ENCODE measurements around the gene PGM2L1. TPM values are rescaled to one million over a fixed set of nuclear protein-coding genes. Genes with fewer than 3 reads are reported as not detected.
"Not testable (repeated sequence)": the region's sequence is repeated elsewhere in the genome, so short reads cannot be mapped to it uniquely, and the experiment has no call there.

Gene PGM2L1
- total RNA-seq, 2 donors from 2014 or later, result 12.0 to 16.1 TPM

- no peak overlapping the region for H3K27ac ChIP-seq (ENCODE audit: low read depth, low read length)
- H3K9me3 ChIP-seq (ENCODE audit: control insufficient read depth, low read length), result no peaks in the 10 kb centered on the region
- Mint-ChIP-seq H3K9me3 (no peaks in the 10 kb centered on the region), H3K4me1 (peaks cover 2% of the 10 kb centered on the region), H3K27me3 (ENCODE audit: insufficient read depth) (no peaks in the 10 kb centered on the region), H3K36me3 (ENCODE audit: low read depth) (no peaks in the 10 kb centered on the region), H3K27ac (no peak overlapping the region), H3K4me3 (no peak overlapping the region)
- H3K9ac ChIP-seq (ENCODE audit: extremely low read depth, low read length, poor library complexity, severe bottlenecking), result no peak overlapping the region
- 67 to 100% methylated on average over 1 of the region's 1 CpG for WGBS, 2 experiments (ENCODE audit: insufficient coverage in 1 of 2, insufficient read length in 1 of 2)
- H3K4me3 ChIP-seq (ENCODE audit: low read length), result no peak overlapping the region
- TF ChIP-seq, protein P1, sequence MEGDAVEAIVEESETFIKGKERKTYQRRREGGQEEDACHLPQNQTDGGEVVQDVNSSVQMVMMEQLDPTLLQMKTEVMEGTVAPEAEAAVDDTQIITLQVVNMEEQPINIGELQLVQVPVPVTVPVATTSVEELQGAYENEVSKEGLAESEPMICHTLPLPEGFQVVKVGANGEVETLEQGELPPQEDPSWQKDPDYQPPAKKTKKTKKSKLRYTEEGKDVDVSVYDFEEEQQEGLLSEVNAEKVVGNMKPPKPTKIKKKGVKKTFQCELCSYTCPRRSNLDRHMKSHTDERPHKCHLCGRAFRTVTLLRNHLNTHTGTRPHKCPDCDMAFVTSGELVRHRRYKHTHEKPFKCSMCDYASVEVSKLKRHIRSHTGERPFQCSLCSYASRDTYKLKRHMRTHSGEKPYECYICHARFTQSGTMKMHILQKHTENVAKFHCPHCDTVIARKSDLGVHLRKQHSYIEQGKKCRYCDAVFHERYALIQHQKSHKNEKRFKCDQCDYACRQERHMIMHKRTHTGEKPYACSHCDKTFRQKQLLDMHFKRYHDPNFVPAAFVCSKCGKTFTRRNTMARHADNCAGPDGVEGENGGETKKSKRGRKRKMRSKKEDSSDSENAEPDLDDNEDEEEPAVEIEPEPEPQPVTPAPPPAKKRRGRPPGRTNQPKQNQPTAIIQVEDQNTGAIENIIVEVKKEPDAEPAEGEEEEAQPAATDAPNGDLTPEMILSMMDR (conservative IDR thresholded peaks at IDR 0.05), result no peak
- DNase-seq, result no peak
- H3K4me1 ChIP-seq (ENCODE audit: control insufficient read depth, insufficient read depth, low read length), result no peaks in the 10 kb centered on the region
- H3K27me3 ChIP-seq (ENCODE audit: control insufficient read depth, insufficient read depth, low read length, poor library complexity, severe bottlenecking), result no peaks in the 10 kb centered on the region
- H3K36me3 ChIP-seq (ENCODE audit: control insufficient read depth, insufficient read depth, low read length), result no peaks in the 10 kb centered on the region
Observed at GRCh38 chr11:74418509-74418895, 20.3 kb upstream of the PGM2L1 start.

- Histone ChIP-seq H3K9me3 (ENCODE audit: control insufficient read depth, low read length) (no peaks in the 10 kb centered on the region), H3K9ac (ENCODE audit: extremely low read depth, low read length, poor library complexity, severe bottlenecking) (no peak overlapping the region), H3K4me3 (ENCODE audit: low read length) (no peak overlapping the region), H3K27me3 (ENCODE audit: control insufficient read depth, insufficient read depth, low read length, poor library complexity, severe bottlenecking) (no peaks in the 10 kb centered on the region), H3K36me3 (ENCODE audit: control insufficient read depth, insufficient read depth, low read length) (no peaks in the 10 kb centered on the region), H3K27ac (ENCODE audit: low read depth, low read length) (no peak overlapping the region), H3K4me1 (ENCODE audit: control insufficient read depth, insufficient read depth, low read length) (no peaks in the 10 kb centered on the region)
- WGBS, 2 experiments (ENCODE audit: insufficient coverage in 1 of 2, insufficient read length in 1 of 2), result 94 to 100% methylated on average over 1 to 3 of the region's 4 CpGs
- H3K36me3 Mint-ChIP-seq (ENCODE audit: low read depth), result no peaks in the 10 kb centered on the region
- H3K27ac Mint-ChIP-seq, result no peak overlapping the region
- H3K9me3 Mint-ChIP-seq, result no peaks in the 10 kb centered on the region
- H3K27me3 Mint-ChIP-seq (ENCODE audit: insufficient read depth), result no peaks in the 10 kb centered on the region
- TF ChIP-seq, protein P1 (conservative IDR thresholded peaks at IDR 0.05), result no peak
- DNase-seq, result no peak
- H3K4me1 Mint-ChIP-seq, result peaks cover 2% of the 10 kb centered on the region
- H3K4me3 Mint-ChIP-seq, result no peak overlapping the region
Observed at GRCh38 chr11:74417860-74418508, 19.8 kb upstream of the PGM2L1 start.

DNA sequence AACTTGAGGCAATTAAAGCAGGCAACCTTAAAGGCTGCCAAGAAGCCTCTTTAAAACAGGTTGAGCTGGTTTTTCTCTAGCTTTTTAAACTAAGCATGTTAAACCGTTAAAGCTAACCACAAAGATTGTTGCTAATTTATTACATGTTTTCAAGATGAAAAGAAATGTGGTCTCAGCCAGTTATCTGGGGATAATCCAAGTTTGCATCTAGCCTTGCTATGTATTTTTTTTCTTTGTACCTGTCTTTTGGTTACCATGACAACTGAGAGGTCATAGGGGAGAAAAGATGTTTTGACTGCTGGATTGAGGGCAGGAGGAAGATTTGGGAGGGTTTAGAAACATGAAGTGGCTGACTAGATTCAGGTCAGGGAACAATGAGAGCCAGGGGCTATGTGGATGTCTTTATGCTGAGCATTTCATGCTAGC lies 19.2 kb upstream of the PGM2L1 start:
- 67 to 75% methylated on average over 1 of the region's 1 CpG for WGBS, 2 experiments (ENCODE audit: insufficient coverage in 1 of 2, insufficient read length in 1 of 2)
- Histone ChIP-seq H3K9ac (ENCODE audit: extremely low read depth, low read length, poor library complexity, severe bottlenecking) (no peak overlapping the region), H3K9me3 (ENCODE audit: control insufficient read depth, low read length) (no peaks in the 10 kb centered on the region), H3K4me3 (ENCODE audit: low read length) (no peak overlapping the region), H3K27ac (ENCODE audit: low read depth, low read length) (no peak overlapping the region), H3K4me1 (ENCODE audit: control insufficient read depth, insufficient read depth, low read length) (no peaks in the 10 kb centered on the region), H3K36me3 (ENCODE audit: control insufficient read depth, insufficient read depth, low read length) (no peaks in the 10 kb centered on the region), H3K27me3 (ENCODE audit: control insufficient read depth, insufficient read depth, low read length, poor library complexity, severe bottlenecking) (no peaks in the 10 kb centered on the region)
- no peaks in the 10 kb centered on the region for H3K36me3 Mint-ChIP-seq (ENCODE audit: low read depth)
- no peak overlapping the region for H3K4me3 Mint-ChIP-seq
- TF ChIP-seq, protein P1 (conservative IDR thresholded peaks at IDR 0.05), result no peak
- no peak overlapping the region for H3K27ac Mint-ChIP-seq
- no peaks in the 10 kb centered on the region for H3K27me3 Mint-ChIP-seq (ENCODE audit: insufficient read depth)
- peaks cover 2% of the 10 kb centered on the region for H3K4me1 Mint-ChIP-seq
- DNase-seq, result no peak
- H3K9me3 Mint-ChIP-seq, result no peaks in the 10 kb centered on the region

DNA sequence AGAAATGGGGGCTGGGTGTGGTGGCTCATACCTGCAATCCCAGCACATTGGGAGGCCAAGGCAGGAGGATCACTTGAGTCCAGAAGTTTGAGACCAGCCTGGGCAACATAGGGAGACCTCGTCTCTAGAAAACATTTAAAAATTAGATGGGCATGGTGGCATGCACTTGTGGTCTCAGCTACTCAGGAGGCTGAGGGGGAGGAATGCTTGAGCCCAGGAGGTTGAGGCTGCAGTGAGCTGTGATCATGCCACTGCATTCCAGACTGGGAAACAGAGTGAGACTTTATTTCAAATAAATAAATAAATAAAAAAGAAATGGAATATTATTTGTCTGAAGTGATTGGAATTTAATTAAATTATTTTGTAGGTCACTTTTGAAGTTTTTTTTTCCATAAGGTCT lies 18.7 kb upstream of the PGM2L1 start:
- H3K36me3 Mint-ChIP-seq (ENCODE audit: low read depth); H3K9ac ChIP-seq (ENCODE audit: extremely low read depth, low read length, poor library complexity, severe bottlenecking); H3K27me3 ChIP-seq (ENCODE audit: control insufficient read depth, insufficient read depth, low read length, poor library complexity, severe bottlenecking); H3K4me3 ChIP-seq (ENCODE audit: low read length); H3K27me3 Mint-ChIP-seq (ENCODE audit: insufficient read depth); H3K27ac ChIP-seq (ENCODE audit: low read depth, low read length); H3K4me1 Mint-ChIP-seq; H3K9me3 Mint-ChIP-seq; H3K36me3 ChIP-seq (ENCODE audit: control insufficient read depth, insufficient read depth, low read length); H3K27ac Mint-ChIP-seq; H3K4me1 ChIP-seq (ENCODE audit: control insufficient read depth, insufficient read depth, low read length); H3K4me3 Mint-ChIP-seq; DNase-seq; H3K9me3 ChIP-seq (ENCODE audit: control insufficient read depth, low read length): not testable (repeated sequence)
- WGBS, 2 experiments (ENCODE audit: insufficient coverage in 1 of 2, insufficient read length in 1 of 2), result 77% methylated on average over 1 of the region's 1 CpG; no CpG with 5 or more reads in 1 of the 2 experiments

Measured in endodermal cell (in vitro differentiated cells).